ENCODE results near the gene RIPOR1.

DNA sequence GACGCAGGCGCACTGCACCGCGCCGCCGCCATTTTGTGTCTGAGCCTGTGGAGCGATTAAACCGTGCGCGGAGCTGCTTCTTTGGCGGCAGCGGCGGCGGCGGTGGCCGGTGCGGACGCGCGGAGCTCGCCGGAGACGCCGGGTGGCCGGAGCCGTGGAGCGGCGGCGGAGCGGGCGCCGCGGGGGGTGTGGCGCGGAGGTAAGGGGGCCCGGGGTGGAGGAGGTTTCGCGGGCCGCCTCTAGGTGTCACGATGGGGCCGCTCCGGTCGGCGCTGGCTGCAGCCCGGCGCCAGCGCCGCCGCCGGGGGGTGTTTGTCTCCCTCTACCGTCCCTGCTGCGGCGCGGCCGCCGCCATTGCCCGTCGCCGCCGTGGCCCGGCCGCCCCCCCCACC is 33.9 kb downstream of the RIPOR1 start, which contains the start of gene CTCF:
- TF ChIP-seq, protein P1, sequence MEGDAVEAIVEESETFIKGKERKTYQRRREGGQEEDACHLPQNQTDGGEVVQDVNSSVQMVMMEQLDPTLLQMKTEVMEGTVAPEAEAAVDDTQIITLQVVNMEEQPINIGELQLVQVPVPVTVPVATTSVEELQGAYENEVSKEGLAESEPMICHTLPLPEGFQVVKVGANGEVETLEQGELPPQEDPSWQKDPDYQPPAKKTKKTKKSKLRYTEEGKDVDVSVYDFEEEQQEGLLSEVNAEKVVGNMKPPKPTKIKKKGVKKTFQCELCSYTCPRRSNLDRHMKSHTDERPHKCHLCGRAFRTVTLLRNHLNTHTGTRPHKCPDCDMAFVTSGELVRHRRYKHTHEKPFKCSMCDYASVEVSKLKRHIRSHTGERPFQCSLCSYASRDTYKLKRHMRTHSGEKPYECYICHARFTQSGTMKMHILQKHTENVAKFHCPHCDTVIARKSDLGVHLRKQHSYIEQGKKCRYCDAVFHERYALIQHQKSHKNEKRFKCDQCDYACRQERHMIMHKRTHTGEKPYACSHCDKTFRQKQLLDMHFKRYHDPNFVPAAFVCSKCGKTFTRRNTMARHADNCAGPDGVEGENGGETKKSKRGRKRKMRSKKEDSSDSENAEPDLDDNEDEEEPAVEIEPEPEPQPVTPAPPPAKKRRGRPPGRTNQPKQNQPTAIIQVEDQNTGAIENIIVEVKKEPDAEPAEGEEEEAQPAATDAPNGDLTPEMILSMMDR (IDR thresholded peaks at IDR 0.05), result peak; percentile 67 to 90 (median 80)
- TF ChIP-seq EP300 (IDR thresholded peaks at IDR 0.05), result no peak
- TF ChIP-seq POLR2A (IDR thresholded peaks at IDR 0.05; ENCODE audit: low read depth), result no peak

All from esophagus muscularis mucosa (tissue), 4 donors.